GM19193 (cell line): ENCODE measurements around the gene PRKCE.

Experiments used
- POLR2A ChIP-seq: IDR thresholded peaks from 4 replicates; pipeline ENCODE4 v1.6.1; 2011; ENCODE audit not compliant: insufficient read depth, insufficient read length; ENCODE audit errors: extremely low read depth

Gene PRKCE

GRCh38 chr2:45928946-45929345, 277.5 kb downstream of the PRKCE start:
- TF ChIP-seq POLR2A: no peak

GRCh38 chr2:45929674-45930395, 278.4 kb downstream of the PRKCE start:
- no peak for TF ChIP-seq POLR2A

GRCh38 chr2:45930396-45930792, 278.9 kb downstream of the PRKCE start:
- no peak for TF ChIP-seq POLR2A

DNA sequence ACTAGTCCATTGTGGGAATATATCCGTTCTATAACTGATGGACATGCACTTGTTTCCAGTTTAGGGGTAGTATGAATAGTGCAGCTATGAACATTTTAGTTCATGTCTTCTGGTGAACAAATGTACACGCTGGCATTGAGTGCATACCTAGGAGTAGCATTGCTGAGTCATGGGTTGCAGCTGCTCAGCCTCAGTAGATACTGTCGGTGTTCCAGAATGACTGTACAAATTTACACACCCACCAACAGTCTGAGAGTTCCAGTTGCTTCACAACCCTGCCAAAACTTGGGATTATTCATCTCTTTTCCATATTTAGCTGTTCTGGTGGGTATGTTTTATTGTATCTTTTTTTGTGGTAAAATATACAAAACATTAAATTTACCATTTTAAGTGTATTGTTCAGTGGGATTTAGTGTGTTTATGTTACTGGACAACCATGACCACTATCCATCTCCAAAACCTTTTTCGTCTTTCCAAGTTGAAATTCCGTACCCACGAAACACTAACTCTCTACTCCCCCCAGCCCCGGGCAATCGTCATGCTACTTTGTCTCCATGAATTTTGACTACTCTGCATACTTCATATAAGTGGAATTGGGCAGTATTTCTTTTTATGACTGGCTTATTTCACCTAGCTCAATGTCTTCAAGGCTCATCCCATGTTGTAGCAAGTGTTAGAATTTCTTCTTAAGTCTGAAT, 281.0 kb downstream of the PRKCE start:
- no peak for TF ChIP-seq POLR2A

DNA sequence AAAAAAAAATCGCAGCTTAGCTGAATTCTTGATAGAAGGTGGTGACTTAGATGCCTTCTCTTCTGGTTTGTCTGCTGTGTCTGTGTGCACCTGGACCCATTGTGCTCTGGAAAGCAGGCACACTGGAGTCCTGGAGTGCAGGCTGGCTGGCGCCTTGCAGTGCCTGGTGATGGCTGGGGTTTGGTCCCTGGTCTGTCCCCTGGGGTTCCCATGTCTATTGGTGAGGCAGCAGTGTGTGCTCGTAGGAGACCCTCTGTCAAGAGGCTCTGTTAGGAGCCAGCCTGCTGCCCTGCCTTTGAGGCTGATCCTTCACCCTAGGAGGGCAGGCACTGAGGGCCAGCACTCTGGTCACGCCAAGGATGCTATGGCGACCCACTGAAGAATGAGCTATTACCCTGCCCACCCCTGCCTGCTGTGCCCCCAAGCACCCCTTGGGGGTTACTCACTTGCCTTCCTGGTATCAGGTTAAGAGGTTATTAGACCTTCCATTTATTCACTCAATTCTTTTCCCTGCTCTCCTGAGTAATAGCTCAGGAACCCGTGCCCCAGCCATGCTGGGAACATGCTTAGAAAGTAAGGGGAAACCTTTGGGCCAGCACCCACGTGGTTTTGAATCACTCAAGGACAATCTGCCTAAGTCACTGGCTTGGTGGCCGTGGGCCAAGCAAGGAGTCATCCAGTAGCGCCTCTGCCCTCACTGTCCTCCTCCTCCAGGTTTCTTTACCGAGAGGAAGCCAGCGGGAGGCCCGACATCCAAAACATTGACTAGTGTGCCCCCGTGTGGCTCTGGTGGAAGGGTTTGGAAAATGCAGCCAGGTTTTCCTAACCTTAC, 284.5 kb downstream of the PRKCE start:
- TF ChIP-seq POLR2A: no peak

GRCh38 chr2:45936623-45936979, 285.1 kb downstream of the PRKCE start:
- TF ChIP-seq POLR2A: no peak

- no peak for TF ChIP-seq POLR2A
Measured at GRCh38 chr2:45937990-45938389, 286.5 kb downstream of the PRKCE start.

- no peak for TF ChIP-seq POLR2A
Measured at GRCh38 chr2:45938649-45939511, 287.4 kb downstream of the PRKCE start.

- TF ChIP-seq POLR2A: no peak
Measured at GRCh38 chr2:45941531-45942236, 290.2 kb downstream of the PRKCE start.

- no peak for TF ChIP-seq POLR2A
Measured at GRCh38 chr2:45942237-45942738, 290.8 kb downstream of the PRKCE start.

GRCh38 chr2:45943219-45944044, 292.0 kb downstream of the PRKCE start:
- TF ChIP-seq POLR2A: no peak

- no peak for TF ChIP-seq POLR2A
Measured at GRCh38 chr2:45944074-45944473, 292.6 kb downstream of the PRKCE start.

DNA sequence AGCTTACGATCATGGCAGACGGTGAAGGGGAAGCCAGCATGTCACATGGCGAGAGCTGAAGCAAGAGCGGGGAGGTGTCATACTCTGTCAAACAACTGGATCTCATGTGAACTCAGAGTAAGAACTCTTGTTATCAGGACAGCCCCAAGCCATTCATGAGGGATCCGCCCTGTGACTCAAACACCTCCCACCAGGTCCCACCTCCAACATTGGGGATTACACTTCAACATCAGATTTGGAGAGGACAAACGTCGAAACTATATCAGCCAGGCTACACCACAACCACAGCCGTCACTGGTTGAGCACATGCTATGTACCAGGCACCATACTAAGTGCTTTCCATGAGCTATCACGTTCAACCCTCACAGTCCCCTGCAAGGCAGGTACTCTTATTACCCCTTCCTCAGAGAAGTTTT, 293.8 kb downstream of the PRKCE start:
- no peak for TF ChIP-seq POLR2A
